OCI-LY7 (cell line): ENCODE data around the gene SLC10A3. TPM values are rescaled to one million over a fixed set of nuclear protein-coding genes. Genes with fewer than 3 reads are reported as not detected.
A peak's percentile ranks its signal among the peaks of the same experiment; 100 is the strongest.

ENCODE experiments used
- BruUV-seq: library from RNA; stranded (reverse); fragments of 400-500 nt; replicated peaks from 2 replicates; lab custom pipeline; 2021; lab: Mats Ljungman, UMichigan
- CTCF ChIA-PET: fragments of 300-600 bp; sonication (Branson Sonifier 250); formaldehyde crosslinking; loops from one replicate; lab custom pipeline; 2022; ENCODE audit warnings: antibody characterized with exemption; ENCODE audit not compliant: unreplicated experiment; lab: Charles Lee
- POLR2A ChIA-PET: fragments of 300-600 bp; sonication (Branson Sonifier 250); formaldehyde crosslinking; loops from one replicate; lab custom pipeline; 2022; ENCODE audit warnings: antibody characterized with exemption; lab: Charles Lee
- DNase-seq: peaks from one replicate; pipeline ENCODE4 v3.0.0-alpha.2; 2015; ENCODE audit warnings: low spot score
- H2AFZ ChIP-seq: fragments of 200-600 bp; sonication (generic), shearing (Covaris generic); 2 replicates; pipeline ENCODE4 v1.6.1; 2014; ENCODE audit warnings: mild to moderate bottlenecking, antibody characterized with exemption, low read length, moderate library complexity
- H3K27ac ChIP-seq: fragments of 200-600 bp; sonication (generic); 2 replicates; pipeline ENCODE4 v1.5.1; 2014; ENCODE audit warnings: mixed run types, low read depth, mild to moderate bottlenecking, moderate library complexity, low read length, inconsistent platforms; ENCODE audit not compliant: poor library complexity, severe bottlenecking
- H3K36me3 ChIP-seq: fragments of 200-600 bp; sonication (generic); 2 replicates; pipeline ENCODE4 v1.6.1; 2014; ENCODE audit warnings: mild to moderate bottlenecking, antibody characterized with exemption, low read length, moderate library complexity, mixed read lengths; ENCODE audit not compliant: insufficient read depth
- H3K4me1 ChIP-seq: fragments of 200-600 bp; sonication (generic); 2 replicates; pipeline ENCODE4 v1.5.1; 2014; ENCODE audit warnings: mild to moderate bottlenecking, low read length; ENCODE audit not compliant: insufficient read depth, poor library complexity, severe bottlenecking
- H3K4me2 ChIP-seq: fragments of 200-600 bp; sonication (generic); 2 replicates; pipeline ENCODE4 v1.6.1; 2014; ENCODE audit warnings: mild to moderate bottlenecking, low read length
- H3K4me3 ChIP-seq: fragments of 200-600 bp; sonication (generic); 2 replicates; pipeline ENCODE4 v1.5.1; 2014; ENCODE audit warnings: mild to moderate bottlenecking, low read depth, low read length; ENCODE audit not compliant: poor library complexity, severe bottlenecking
- H3K79me2 ChIP-seq: fragments of 200-600 bp; sonication (generic); 2 replicates; pipeline ENCODE4 v1.6.1; 2016; ENCODE audit warnings: low read depth, mild to moderate bottlenecking, low read length, moderate library complexity, mixed read lengths; ENCODE audit not compliant: insufficient read depth
- H3K9me2 ChIP-seq: fragments of 200-600 bp; sonication (generic); 2 replicates; pipeline ENCODE4 v1.6.1; 2016; ENCODE audit warnings: mild to moderate bottlenecking, low read length, mixed read lengths; ENCODE audit not compliant: insufficient read depth
- H3K9me3 ChIP-seq: fragments of 200-600 bp; sonication (generic); 2 replicates; pipeline ENCODE4 v1.6.1; 2014; ENCODE audit warnings: mild to moderate bottlenecking, mixed run types, low read length, mixed read lengths
- H4K20me1 ChIP-seq: fragments of 200-600 bp; sonication (generic); 2 replicates; pipeline ENCODE4 v1.6.1; 2014; ENCODE audit warnings: mild to moderate bottlenecking, antibody characterized with exemption, low read length, moderate library complexity, mixed read lengths; ENCODE audit not compliant: insufficient read depth
- EZH2phosphoT487 ChIP-seq: fragments of 200-600 bp; sonication (generic); IDR thresholded peaks from 2 replicates; pipeline ENCODE4 v1.6.1; 2018; ENCODE audit warnings: low read depth, borderline replicate concordance, mild to moderate bottlenecking, mixed run types, antibody characterized with exemption, low read length, moderate library complexity, mixed read lengths
- intact Hi-C: fragments of 100-400 bp; cut with micrococcal nuclease; formaldehyde crosslinking; loops from one replicate; pipeline ENCODE4 v1.10.0; 2022; ENCODE audit not compliant: unreplicated experiment
- total RNA-seq, 2 experiments: library from RNA; depleted of rRNA in 1 of 2; stranded (reverse); fragments of >200 nt in 1 of 2; shearing (Covaris generic) in 1 of 2; gene quantifications; 2 replicates each; pipeline ENCODE4 v1.2.3, GENCODE V29; 2014 to 2022
- TF ChIP-seq, protein P1 (sequence below): fragments of 200-600 bp; sonication (generic); conservative IDR thresholded peaks from 2 replicates; pipeline ENCODE4 v1.5.1; 2014; ENCODE audit warnings: mild to moderate bottlenecking, antibody characterized with exemption, low read length, moderate library complexity, mixed read lengths

The SLC10A3 gene
- total RNA-seq, 2 experiments from 2014 or later: 14.1 to 15.6 TPM

DNA sequence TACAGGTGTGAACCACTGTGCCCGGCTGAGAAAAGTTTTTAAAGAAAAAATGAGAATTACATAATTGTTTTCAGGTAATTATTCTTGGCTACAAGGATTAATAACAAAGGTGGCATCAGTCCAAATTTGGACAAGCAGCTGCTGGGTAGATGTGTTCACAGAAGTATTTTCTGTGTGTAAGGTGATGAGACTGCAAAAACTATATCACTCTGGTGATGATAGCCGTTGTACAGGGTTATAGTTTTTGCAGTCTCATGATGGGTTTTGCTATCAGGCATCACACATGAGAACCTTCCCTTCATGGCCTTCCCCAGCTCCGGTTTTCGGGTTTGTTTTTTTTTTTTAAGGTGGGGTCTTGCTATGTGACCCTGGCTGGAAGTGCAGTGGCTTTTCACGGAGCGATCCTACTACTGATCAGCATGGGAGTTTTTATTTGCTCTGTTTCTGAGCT is 5.1 kb upstream of the SLC10A3 start:
- TF ChIP-seq, protein P1, sequence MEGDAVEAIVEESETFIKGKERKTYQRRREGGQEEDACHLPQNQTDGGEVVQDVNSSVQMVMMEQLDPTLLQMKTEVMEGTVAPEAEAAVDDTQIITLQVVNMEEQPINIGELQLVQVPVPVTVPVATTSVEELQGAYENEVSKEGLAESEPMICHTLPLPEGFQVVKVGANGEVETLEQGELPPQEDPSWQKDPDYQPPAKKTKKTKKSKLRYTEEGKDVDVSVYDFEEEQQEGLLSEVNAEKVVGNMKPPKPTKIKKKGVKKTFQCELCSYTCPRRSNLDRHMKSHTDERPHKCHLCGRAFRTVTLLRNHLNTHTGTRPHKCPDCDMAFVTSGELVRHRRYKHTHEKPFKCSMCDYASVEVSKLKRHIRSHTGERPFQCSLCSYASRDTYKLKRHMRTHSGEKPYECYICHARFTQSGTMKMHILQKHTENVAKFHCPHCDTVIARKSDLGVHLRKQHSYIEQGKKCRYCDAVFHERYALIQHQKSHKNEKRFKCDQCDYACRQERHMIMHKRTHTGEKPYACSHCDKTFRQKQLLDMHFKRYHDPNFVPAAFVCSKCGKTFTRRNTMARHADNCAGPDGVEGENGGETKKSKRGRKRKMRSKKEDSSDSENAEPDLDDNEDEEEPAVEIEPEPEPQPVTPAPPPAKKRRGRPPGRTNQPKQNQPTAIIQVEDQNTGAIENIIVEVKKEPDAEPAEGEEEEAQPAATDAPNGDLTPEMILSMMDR: no peak
- DNase-seq: no peak
- no peak overlapping the region for H2AFZ ChIP-seq
- H3K36me3 ChIP-seq: no peaks in the 10 kb centered on the region
- no peak overlapping the region for H3K4me2 ChIP-seq
- no peaks in the 10 kb centered on the region for H4K20me1 ChIP-seq
- ChIA-PET POLR2A (no interaction called here), CTCF (no interaction called here)
- H3K9me3 ChIP-seq: no peaks in the 10 kb centered on the region
- intact Hi-C loops: no loop called here
- H3K27ac ChIP-seq: no peak overlapping the region
- no peak overlapping the region for H3K4me3 ChIP-seq
- no peaks in the 10 kb centered on the region for H3K9me2 ChIP-seq
- H3K4me1 ChIP-seq: peaks cover 5% of the 10 kb centered on the region
- H3K79me2 ChIP-seq: no peaks in the 10 kb centered on the region
- BruUV-seq: no TSS peak

DNA sequence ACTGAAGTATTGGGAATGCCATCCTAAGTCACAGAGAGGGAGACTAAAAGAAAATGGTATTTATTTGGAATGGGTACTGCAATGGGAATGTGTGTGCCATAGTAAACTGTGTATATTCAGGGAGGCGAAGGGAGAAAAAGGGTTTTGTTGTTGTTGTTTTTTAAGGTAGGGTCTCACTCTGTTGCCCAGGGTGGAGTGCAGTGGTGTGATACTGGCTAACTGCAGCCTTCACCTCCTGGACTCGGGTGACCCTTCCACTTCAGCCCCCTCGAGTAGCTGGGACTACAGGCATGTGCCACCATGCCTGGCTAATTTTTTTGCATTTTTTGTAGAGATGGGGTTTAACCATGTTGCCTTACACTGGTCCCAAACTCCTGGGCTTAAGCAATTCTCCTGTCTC is 4.3 kb upstream of the SLC10A3 start:
- Histone ChIP-seq H3K79me2 (no peaks in the 10 kb centered on the region), H3K9me3 (no peaks in the 10 kb centered on the region), H3K9me2 (no peaks in the 10 kb centered on the region), H3K4me3 (no peak overlapping the region), H3K36me3 (no peaks in the 10 kb centered on the region), H3K4me1 (peaks cover 5% of the 10 kb centered on the region), H3K4me2 (no peak overlapping the region), H4K20me1 (no peaks in the 10 kb centered on the region), H2AFZ (no peak overlapping the region), H3K27ac (no peak overlapping the region)
- DNase-seq: no peak
- intact Hi-C loops: loop anchor here (5.0 kb wide), 1 partner anchor 67 kb away; the partner anchor contains the start of gene ATP6AP1
- ChIA-PET CTCF (no interaction called here), POLR2A (no interaction called here)
- TF ChIP-seq EZH2phosphoT487: no peak
- no TSS peak for BruUV-seq

DNA sequence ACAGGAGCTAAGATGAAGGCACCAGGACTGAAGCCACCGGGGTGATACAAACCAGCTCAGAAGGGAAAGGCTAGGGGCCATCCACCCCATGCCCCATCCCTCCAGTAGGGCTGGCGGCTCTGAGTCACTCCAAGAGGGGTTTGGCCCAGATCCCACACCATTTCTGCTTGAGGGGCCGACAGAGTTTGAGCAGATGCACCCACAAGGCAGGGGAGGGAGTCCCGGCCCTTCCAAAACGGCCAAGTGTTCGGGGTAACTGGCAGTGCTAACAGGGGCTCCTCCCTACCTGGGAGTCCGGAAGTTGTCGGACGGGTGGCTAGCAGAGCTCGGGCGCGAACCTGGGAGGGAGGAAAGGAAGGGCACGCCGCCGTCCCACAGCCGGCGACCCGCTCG is 412 bp downstream of the SLC10A3 start:
- Histone ChIP-seq H4K20me1 (no peaks in the 10 kb centered on the region), H3K4me3 (peak overlapping the region; percentile 79), H3K27ac (peak overlapping the region; percentile 45), H3K9me2 (no peaks in the 10 kb centered on the region), H3K79me2 (peaks cover 12% of the 10 kb centered on the region), H3K4me1 (peaks cover 25% of the 10 kb centered on the region), H3K9me3 (no peaks in the 10 kb centered on the region), H3K36me3 (peaks cover 10% of the 10 kb centered on the region; the same call in 1 of the 2 replicates), H2AFZ (0 out of 2 replicates have a peak overlapping the region, but pooled peaks have one; percentile 25), H3K4me2 (peak overlapping the region; percentile 98)
- DNase-seq: peak; percentile 52
- no peak for TF ChIP-seq EZH2phosphoT487
- TF ChIP-seq, protein P1: no peak
- POLR2A ChIA-PET: interaction anchor here (0.5 to 2.8 kb wide), 10 partner anchors 9 to 168 kb away, joined by 4 to 26 read pairs (median 6); partner anchors contain the start of gene ATP6AP1
- intact Hi-C loops: loop anchor here (5.0 kb wide), 1 partner anchor 63 kb away; the partner anchor contains the start of gene ATP6AP1
- CTCF ChIA-PET: interaction anchor here (0.6 to 1.0 kb wide), 4 partner anchors 10 to 57 kb away, joined by 3 to 4 read pairs (median 3); partner anchors contain the start of gene G6PD
- no TSS peak for BruUV-seq
